ENCODE results near the gene UNC45B. TPM values are rescaled to one million over a fixed set of nuclear protein-coding genes. Genes with fewer than 3 reads are reported as not detected.
A peak's percentile ranks its signal among the peaks of the same experiment; 100 is the strongest.
"Not testable (repeated sequence)": the region's sequence is repeated elsewhere in the genome, so short reads cannot be mapped to it uniquely, and the experiment has no call there.

Gene UNC45B
- total RNA-seq, 1 donor from 2014 or later, result not detected

DNA sequence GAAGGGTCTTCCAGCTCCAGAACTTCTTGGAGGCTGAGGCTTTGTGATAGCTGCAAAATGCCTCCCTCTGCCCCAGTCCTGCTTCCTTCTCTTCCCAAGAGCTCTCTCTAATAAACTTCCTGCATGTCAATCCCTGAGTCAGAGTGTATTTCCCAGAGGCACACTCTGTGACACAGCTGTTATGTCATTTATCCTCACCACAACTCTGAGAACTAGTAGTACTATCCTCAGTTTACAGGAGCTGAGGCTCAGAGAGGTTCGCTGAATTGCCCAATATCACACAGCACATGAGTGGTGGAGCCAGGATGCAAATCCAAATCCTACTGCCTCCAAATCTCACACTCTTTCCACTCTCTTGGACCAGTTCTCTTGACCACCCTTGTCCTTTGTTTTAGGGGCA lies 20.0 kb downstream of the UNC45B start:
- Histone ChIP-seq H3K36me3 (no peaks in the 10 kb centered on the region), H3K4me3 (no peak overlapping the region), H3K27ac (no peak overlapping the region), H3K9me3 (no peaks in the 10 kb centered on the region), H3K4me1 (no peaks in the 10 kb centered on the region), H3K27me3 (no peaks in the 10 kb centered on the region)
- TF ChIP-seq, protein P1, sequence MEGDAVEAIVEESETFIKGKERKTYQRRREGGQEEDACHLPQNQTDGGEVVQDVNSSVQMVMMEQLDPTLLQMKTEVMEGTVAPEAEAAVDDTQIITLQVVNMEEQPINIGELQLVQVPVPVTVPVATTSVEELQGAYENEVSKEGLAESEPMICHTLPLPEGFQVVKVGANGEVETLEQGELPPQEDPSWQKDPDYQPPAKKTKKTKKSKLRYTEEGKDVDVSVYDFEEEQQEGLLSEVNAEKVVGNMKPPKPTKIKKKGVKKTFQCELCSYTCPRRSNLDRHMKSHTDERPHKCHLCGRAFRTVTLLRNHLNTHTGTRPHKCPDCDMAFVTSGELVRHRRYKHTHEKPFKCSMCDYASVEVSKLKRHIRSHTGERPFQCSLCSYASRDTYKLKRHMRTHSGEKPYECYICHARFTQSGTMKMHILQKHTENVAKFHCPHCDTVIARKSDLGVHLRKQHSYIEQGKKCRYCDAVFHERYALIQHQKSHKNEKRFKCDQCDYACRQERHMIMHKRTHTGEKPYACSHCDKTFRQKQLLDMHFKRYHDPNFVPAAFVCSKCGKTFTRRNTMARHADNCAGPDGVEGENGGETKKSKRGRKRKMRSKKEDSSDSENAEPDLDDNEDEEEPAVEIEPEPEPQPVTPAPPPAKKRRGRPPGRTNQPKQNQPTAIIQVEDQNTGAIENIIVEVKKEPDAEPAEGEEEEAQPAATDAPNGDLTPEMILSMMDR (IDR thresholded peaks at IDR 0.05), result no peak
- intact Hi-C loops (cut with DNase I), result no loop called here
- DNase-seq (ENCODE audit: low spot score in 2 of 2), result peak in 1 of 2 donors; percentile 18

DNA sequence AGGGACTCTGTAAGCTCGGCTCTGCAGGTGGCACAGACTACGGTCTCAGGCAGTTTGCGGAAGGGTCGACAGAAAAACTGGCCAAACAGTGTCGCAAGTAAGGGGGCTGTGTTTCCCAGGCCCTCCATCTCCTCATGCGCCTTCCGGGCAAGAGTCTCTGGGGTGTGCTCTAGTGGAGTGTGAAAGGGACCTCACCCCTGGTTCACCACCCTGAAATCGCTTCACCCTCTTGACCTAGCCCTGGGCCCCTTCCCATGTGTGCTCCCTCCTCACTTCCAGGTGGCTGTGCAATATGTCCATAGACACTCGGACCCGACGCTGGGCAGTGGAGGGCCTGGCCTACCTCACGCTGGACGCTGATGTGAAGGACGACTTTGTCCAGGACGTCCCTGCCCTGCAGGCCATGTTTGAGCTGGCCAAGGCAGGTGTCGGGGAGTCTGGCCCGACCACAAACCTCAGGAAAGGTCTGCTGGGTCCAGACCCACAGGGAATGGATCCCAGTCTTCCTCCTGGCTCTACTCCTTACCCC lies 22.3 kb downstream of the UNC45B start:
- Histone ChIP-seq H3K27me3 (no peaks in the 10 kb centered on the region), H3K4me1 (no peaks in the 10 kb centered on the region), H3K36me3 (no peaks in the 10 kb centered on the region), H3K27ac (no peak overlapping the region), H3K9me3 (no peaks in the 10 kb centered on the region), H3K4me3 (no peak overlapping the region)
- DNase-seq (ENCODE audit: low spot score in 2 of 2), result peak in 1 of 2 donors; percentile 39
- TF ChIP-seq, protein P1 (IDR thresholded peaks at IDR 0.05), result no peak
- intact Hi-C loops (cut with DNase I), result loop anchor here (10.0 kb wide), 1 partner anchor 365 kb away; the partner anchor contains the start of gene SLFN12L

DNA sequence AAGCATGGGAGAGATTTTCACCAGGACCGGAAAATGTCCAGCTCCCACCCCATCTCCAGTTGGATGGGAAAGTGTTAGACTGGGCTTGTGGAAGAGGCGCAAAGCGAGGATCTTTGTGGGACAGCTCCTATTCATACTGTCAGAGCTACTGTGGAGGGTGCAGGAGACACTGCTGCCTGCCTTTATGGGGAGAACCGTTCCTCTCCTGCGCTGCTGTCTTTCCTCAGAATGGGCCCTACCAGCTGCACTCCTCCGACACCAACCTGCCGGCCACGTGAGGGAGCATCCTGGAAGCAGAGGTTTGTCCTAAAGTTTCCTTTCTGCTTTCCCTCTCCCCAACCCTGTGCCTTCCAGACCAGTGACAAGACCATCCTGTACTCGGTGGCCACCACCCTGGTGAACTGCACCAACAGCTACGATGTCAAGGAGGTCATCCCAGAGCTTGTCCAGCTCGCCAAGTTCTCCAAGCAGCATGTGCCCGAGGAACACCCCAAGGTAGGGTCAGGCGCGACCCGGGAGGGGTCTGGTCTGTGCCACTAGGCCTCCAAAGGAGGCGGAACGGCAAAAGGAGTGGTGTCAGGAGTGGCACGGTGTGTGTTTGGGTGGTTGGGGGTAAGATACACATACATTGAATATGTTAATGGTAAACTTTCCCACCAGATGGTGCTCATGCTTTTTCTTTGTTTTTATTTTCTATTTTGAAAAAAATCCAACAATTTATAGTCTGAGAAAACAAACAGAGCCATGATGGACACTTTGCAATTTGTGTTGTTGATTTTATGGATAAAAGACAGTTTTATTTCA lies 23.6 kb downstream of the UNC45B start:
- TF ChIP-seq, protein P1 (IDR thresholded peaks at IDR 0.05), result peak in 2 of 3 experiments; percentile 30 to 33
- no peak overlapping the region for H3K27ac ChIP-seq
- intact Hi-C loops (cut with DNase I), result loop anchor here (10.0 kb wide), 1 partner anchor 364 kb away; the partner anchor contains the start of gene SLFN12L
- DNase-seq (ENCODE audit: low spot score in 2 of 2), result peak in 1 of 2 donors; percentile 55
- no peaks in the 10 kb centered on the region for H3K4me1 ChIP-seq
- H3K27me3 ChIP-seq, result no peaks in the 10 kb centered on the region
- no peaks in the 10 kb centered on the region for H3K36me3 ChIP-seq
- H3K9me3 ChIP-seq, result no peaks in the 10 kb centered on the region
- H3K4me3 ChIP-seq, result no peak overlapping the region

DNA sequence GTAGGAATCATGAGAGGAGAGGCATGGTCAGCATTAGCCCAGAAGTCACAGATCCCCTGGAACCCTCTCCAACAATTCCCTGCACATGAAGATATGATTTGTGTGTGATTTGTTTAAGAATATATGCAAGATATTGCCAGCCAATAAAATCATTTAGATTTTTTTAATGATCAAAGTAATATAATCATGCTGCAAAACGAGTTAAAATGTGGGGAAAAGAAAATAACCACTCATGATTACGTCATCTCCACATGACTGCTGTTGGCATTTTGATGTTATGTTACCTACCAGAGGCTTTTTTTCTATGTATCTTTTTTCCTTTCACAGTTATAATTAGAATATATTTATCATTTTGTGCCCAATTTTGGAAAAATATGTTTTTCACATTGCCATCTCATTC lies 24.2 kb downstream of the UNC45B start:
- Histone ChIP-seq H3K27ac (no peak overlapping the region), H3K4me1 (no peaks in the 10 kb centered on the region), H3K9me3 (no peaks in the 10 kb centered on the region), H3K36me3 (no peaks in the 10 kb centered on the region), H3K4me3 (no peak overlapping the region), H3K27me3 (no peaks in the 10 kb centered on the region)
- no peak for DNase-seq (ENCODE audit: low spot score in 2 of 2)
- intact Hi-C loops (cut with DNase I), result loop anchor here (10.0 kb wide), 1 partner anchor 363 kb away; the partner anchor contains the start of gene SLFN12L
- TF ChIP-seq, protein P1 (IDR thresholded peaks at IDR 0.05), result no peak

DNA sequence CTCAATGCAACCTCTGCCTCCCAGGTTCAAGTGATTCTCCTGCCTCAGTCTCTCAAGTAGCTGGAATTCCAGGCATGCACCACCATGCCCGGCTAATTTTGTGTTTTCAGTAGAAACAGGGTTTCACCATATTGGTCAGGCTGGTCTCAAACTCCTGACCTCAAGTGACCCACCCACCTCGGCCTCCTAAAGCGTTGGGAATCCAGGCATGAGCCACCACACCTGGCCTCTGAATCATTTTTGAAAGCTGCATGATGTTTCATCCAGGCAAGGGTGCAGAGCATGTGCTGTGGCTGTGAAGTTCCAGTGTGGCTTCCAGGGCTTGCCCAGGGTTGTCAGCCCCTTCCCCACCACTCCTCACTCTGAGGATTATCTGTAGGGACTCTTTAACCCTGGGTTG lies 24.7 kb downstream of the UNC45B start:
- not testable (repeated sequence) for H3K4me1 ChIP-seq, H3K4me3 ChIP-seq, H3K9me3 ChIP-seq, H3K36me3 ChIP-seq, H3K27me3 ChIP-seq, H3K27ac ChIP-seq
- intact Hi-C loops (cut with DNase I), result loop anchor here (10.0 kb wide), 1 partner anchor 362 kb away; the partner anchor contains the start of gene SLFN12L
- peak in 1 of 2 donors; percentile 30 for DNase-seq (ENCODE audit: low spot score in 2 of 2)

DNA sequence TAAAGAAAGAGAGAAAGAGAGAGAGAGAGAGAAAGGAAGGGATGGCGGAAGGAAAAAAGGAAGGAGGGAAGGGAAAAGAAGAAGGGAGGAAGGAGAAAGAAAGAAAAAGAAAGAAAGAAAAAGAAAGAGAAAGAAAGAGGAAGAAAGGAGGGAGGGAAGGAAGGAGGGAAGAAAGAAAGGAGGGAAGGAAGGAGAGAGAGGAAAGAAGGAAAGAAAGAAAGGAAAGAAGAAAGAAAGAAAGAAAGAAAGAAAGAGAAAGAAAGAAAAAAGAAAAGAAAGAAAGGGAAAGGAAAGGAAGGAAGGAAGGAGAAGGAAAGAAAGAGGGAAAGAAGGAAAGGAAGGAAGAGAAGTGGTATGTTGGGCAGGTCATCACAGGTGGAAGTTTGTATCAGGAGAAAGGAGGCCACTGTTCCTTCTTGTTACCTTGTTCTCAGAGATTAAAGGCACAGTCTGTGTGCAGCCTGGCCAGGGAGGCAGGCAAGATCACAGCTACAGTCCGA lies 27.3 kb downstream of the UNC45B start:
- H3K27me3 ChIP-seq, result no peaks in the 10 kb centered on the region
- DNase-seq (ENCODE audit: low spot score in 2 of 2), result peak in 1 of 2 donors; percentile 7
- no peaks in the 10 kb centered on the region for H3K9me3 ChIP-seq
- no peaks in the 10 kb centered on the region for H3K4me1 ChIP-seq
- TF ChIP-seq, protein P1 (IDR thresholded peaks at IDR 0.05), result no peak
- no peaks in the 10 kb centered on the region for H3K36me3 ChIP-seq
- intact Hi-C loops (cut with DNase I), result loop anchor here (10.0 kb wide), 1 partner anchor 360 kb away; the partner anchor contains the start of gene SLFN12L
- H3K4me3 ChIP-seq, result no peak overlapping the region
- no peak overlapping the region for H3K27ac ChIP-seq

All from ascending aorta (tissue), 2 donors.